ENCODE measurements around the gene ATP11C. TPM values are rescaled to one million over a fixed set of nuclear protein-coding genes. Genes with fewer than 3 reads are reported as not detected.
"Not testable (repeated sequence)": the region's sequence is repeated elsewhere in the genome, so short reads cannot be mapped to it uniquely, and the experiment has no call there.

The ATP11C gene
- total RNA-seq, 1 donor from 2014 or later, result 26.2 TPM

- no peak for ATAC-seq
- DNase-seq (ENCODE audit: low spot score), result no peak
- intact Hi-C loops (cut with DNase I), result no loop called here
These were observed 2.5 kb downstream of the ATP11C start for GRCh38 chrX:139930401-139930800.

GRCh38 chrX:139929876-139930275 is 3.0 kb downstream of the ATP11C start:
- ATAC-seq, result no peak
- intact Hi-C loops (cut with DNase I), result no loop called here
- no peak for DNase-seq (ENCODE audit: low spot score)

DNA sequence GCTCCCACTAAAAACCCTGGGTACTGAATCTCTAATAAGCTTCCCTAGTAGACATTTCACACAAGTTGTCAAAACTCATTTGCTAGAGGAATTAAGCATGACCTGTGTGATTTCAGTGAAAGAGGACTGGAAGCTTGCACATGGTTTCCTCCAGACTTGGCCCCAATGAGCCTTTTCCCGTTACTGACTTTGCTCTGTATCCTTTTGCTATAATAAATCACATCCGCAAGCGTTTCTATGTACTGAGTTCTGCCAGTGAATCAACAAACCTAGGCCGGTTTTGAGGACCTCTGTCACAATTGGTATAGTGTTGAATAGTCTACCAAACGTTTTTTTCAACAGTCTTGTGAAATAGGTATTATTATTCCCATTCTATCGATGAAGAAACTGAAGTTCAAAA is 8.2 kb downstream of the ATP11C start:
- intact Hi-C loops (cut with DNase I), result no loop called here
- no peak for DNase-seq (ENCODE audit: low spot score)
- no peak for ATAC-seq

- no peak for ATAC-seq
- no peak for DNase-seq (ENCODE audit: low spot score)
- intact Hi-C loops (cut with DNase I), result no loop called here
These were observed 8.7 kb downstream of the ATP11C start for GRCh38 chrX:139924069-139924695.

DNA sequence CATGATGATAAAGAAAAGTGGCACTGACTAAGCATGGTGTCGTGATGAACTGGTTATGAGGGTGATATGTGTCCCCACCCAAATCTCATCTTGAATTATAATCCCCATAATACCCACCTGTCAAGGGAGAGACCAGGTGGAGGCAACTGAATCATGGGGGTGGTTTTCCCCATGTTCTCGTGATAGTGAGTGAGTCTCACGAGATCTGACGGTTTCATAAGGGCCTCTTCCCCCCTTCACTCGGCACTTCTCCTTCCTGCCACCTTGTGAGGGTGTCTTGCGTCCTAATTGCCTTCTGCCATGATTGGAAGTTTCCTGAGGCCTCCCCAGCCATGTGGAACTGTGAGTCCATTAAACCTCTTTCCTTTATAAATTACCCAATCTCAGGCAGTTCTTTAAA is 11.7 kb downstream of the ATP11C start:
- intact Hi-C loops (cut with DNase I); ATAC-seq; DNase-seq (ENCODE audit: low spot score): not testable (repeated sequence)

- ATAC-seq (no peak), DNase-seq (ENCODE audit: low spot score) (no peak)
- intact Hi-C loops (cut with DNase I), result no loop called here
These were observed 12.5 kb downstream of the ATP11C start for GRCh38 chrX:139920316-139920715.

- intact Hi-C loops (cut with DNase I), result no loop called here
- DNase-seq (ENCODE audit: low spot score) (no peak), ATAC-seq (no peak)
These were observed 18.4 kb downstream of the ATP11C start for GRCh38 chrX:139914421-139914820.

- ATAC-seq, result no peak
- DNase-seq (ENCODE audit: low spot score), result no peak
- intact Hi-C loops (cut with DNase I), result no loop called here
These were observed 23.1 kb downstream of the ATP11C start for GRCh38 chrX:139909712-139910111.

DNA sequence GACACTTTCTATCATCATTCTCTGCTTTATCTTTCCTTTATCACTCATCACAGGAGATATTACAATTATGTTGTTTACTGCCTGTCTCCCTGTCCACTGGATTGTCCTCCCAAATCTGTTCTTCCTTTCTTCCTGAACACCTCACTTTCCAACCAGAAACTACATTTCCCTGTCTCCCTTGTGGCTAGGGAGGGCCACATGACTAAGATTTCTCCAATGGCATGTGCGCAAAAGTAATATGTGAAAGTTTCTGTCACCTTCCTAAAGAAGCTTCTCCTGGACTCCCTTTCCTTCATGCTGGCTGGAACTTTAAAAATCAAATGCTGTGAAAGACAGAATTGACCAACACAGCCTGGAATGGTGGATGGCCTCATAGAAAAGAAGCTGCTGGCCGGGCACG is 25.8 kb downstream of the ATP11C start:
- intact Hi-C loops (cut with DNase I), result no loop called here
- ATAC-seq (no peak), DNase-seq (ENCODE audit: low spot score) (no peak)

DNA sequence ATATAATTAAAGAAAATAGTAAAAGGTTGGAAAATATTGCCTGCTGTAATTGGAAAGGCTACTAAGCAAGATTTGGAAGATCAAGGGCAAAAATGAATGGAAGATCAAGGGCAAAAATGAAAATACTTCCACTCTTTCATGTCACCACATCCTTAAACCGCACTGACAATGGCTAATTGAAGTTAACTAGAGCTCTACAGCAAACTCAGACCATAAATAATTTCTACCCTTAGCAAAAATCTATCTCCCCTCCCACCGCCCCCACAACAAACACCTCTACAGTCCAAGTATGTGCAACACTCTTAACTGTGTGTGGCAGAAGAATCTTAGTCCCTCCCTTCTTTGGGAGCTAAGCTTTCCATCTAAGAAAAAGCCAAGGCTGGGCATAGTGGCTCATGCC is 27.1 kb downstream of the ATP11C start:
- intact Hi-C loops (cut with DNase I), result no loop called here
- DNase-seq (ENCODE audit: low spot score) (no peak), ATAC-seq (no peak)

DNA sequence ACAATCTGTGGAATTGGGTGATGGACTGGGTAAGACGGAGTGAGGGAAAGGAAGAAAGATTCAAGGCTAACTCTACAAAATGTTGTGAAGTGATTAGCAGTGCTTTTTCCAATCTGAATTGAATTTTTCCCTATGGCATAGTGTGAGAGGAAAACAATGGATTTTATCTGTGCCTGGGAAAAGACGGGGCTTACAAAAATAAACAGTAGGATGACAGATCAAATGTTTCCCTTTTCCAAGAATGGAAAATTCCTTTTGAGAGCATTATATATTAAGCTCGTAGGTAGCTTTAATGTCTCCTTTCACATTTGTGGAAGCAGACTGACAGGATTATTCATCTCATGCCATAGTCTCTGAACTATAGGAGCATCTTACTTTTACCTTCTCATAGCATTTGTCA is 27.8 kb downstream of the ATP11C start:
- DNase-seq (ENCODE audit: low spot score), result no peak
- intact Hi-C loops (cut with DNase I), result no loop called here
- ATAC-seq, result no peak

DNA sequence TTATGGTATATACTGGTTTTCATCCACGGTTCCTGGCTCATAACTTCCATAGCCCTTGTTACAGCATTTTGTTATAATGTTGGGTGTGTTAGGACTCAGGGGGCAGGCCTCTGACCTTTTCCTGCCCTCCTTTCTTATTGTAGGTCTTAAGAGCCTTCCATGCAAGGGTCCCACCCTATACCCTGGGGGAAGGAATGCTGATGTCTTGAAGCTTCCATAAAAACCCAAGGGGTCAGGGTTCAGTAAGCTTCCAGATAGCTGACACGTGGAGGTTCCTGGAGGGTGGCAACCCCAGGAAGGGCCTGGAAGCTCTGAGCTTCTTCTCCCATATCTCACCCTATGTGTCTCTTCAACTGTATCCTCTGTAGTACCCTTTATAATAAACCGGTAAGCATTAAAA is 29.6 kb downstream of the ATP11C start:
- DNase-seq (ENCODE audit: low spot score), result no peak
- intact Hi-C loops (cut with DNase I), result no loop called here
- ATAC-seq, result no peak

GRCh38 chrX:139902559-139902958 is 30.3 kb downstream of the ATP11C start:
- intact Hi-C loops (cut with DNase I), result no loop called here
- DNase-seq (ENCODE audit: low spot score) (no peak), ATAC-seq (no peak)

DNA sequence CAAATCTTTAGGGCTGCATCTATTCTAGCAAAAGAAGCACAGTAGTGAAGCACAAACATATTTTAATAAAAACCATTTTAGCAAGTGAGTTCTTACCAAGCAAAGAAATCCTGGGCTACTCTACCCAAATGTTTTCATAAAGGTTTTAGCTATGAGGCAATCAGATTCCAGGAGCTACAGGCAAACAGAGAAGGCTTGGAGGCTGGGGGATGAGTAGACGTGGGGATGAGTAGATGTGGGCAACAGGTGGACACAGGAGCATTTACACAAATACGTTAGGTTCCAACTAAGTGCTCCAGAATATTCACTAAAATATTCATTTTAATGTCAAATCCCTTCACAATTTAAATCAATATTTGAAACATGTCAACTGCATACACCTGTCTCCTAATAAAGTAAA is 34.5 kb downstream of the ATP11C start:
- DNase-seq (ENCODE audit: low spot score) (no peak), ATAC-seq (no peak)
- intact Hi-C loops (cut with DNase I), result no loop called here

GRCh38 chrX:139892512-139892911 is 40.3 kb downstream of the ATP11C start:
- ATAC-seq, result no peak

DNA sequence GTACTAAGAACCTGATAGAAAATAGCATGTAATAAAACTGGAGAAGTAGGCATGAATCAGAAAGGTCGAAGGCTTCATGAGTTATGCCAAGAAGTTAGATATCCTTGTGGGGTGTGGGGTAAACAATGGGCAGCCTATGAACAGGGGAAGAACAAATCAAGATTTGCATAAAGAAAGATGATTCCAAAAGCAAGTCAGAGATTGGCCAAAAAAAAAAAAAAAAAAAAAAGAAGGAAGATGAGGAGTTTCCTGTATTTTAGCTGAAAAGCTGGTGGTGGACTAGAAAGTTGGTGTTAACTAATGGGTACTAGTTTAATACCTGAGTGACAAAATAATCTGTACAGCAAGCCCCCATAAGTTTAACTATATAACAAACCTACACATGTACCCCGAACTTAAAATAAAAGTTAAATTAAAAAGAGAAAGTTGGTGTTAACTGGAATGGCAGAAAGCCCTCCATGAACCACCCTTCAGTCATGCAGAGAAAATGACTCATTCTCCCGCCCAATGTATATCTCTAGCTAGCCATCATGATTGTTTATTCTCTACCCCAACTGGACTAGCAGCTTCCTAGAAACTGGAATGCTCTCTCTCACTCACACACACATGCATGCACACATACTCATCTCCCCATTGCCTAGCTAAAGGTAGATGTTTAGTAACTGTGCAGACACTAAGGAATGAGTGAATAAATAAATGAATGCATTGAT is 41.7 kb downstream of the ATP11C start:
- DNase-seq (ENCODE audit: low spot score) (no peak), ATAC-seq (no peak)
- intact Hi-C loops (cut with DNase I), result no loop called here

More at GRCh38 chrX:139892512-139892911, 40.3 kb downstream of the ATP11C start:
- DNase-seq (ENCODE audit: low spot score), result no peak
- intact Hi-C loops (cut with DNase I), result no loop called here

- intact Hi-C loops (cut with DNase I), result no loop called here
- no peak for ATAC-seq
These were observed 43.1 kb downstream of the ATP11C start for GRCh38 chrX:139889760-139890159.

GRCh38 chrX:139883984-139884383 is 48.9 kb downstream of the ATP11C start:
- intact Hi-C loops (cut with DNase I), result no loop called here
- no peak for ATAC-seq
- DNase-seq (ENCODE audit: low spot score), result no peak

More at GRCh38 chrX:139889760-139890159, 43.1 kb downstream of the ATP11C start:
- no peak for DNase-seq (ENCODE audit: low spot score)

GRCh38 chrX:139882299-139882698 is 50.6 kb downstream of the ATP11C start:
- intact Hi-C loops (cut with DNase I), result no loop called here
- DNase-seq (ENCODE audit: low spot score) (no peak), ATAC-seq (no peak)

- DNase-seq (ENCODE audit: low spot score) (no peak), ATAC-seq (no peak)
- intact Hi-C loops (cut with DNase I), result no loop called here
These were observed 51.3 kb downstream of the ATP11C start for GRCh38 chrX:139881572-139881971.

DNA sequence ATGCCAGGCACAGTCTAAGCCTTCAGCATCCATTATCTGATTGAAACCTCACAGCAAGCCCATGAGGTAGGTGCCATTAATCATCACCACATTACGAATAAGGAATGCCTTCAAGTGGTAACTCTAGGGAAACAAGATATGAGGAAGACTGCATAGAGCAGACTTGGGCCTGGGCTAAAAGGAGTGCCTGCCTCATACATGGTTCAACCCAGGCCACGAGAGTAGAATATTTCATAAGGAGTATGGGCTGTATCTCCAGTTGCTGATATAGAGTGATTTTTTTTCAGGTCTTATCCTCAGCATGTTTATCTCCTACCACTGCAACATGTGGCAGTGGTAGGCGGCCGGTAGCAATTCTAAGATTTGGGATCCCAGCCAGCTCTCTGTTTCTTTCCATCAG is 51.7 kb downstream of the ATP11C start:
- intact Hi-C loops (cut with DNase I), result no loop called here
- ATAC-seq, result no peak
- no peak for DNase-seq (ENCODE audit: low spot score)

All from sciatic nerve (tissue), 2 donors.